ENCODE data around the gene CD209.

- TF ChIP-seq, protein P1, sequence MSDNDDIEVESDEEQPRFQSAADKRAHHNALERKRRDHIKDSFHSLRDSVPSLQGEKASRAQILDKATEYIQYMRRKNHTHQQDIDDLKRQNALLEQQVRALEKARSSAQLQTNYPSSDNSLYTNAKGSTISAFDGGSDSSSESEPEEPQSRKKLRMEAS (IDR thresholded peaks at IDR 0.05): no peak
- no peak for TF ChIP-seq EP300 (IDR thresholded peaks at IDR 0.05; ENCODE audit: borderline replicate concordance in 1 of 2, low read depth in 2 of 2, low read length in 2 of 2)
- TF ChIP-seq CREB1 (IDR thresholded peaks at IDR 0.05): no peak
Measured at GRCh38 chr19:7784856-7785255, 37.5 kb upstream of the CD209 start.

Measured in H1 (cell line).